Measurements from ENCODE around the gene TEAD3. TPM values are rescaled to one million over a fixed set of nuclear protein-coding genes. Genes with fewer than 3 reads are reported as not detected.

The TEAD3 gene
- total RNA-seq, 6 experiments from 2014 or later: 5.2 to 8.5 (median 6.9) TPM

DNA sequence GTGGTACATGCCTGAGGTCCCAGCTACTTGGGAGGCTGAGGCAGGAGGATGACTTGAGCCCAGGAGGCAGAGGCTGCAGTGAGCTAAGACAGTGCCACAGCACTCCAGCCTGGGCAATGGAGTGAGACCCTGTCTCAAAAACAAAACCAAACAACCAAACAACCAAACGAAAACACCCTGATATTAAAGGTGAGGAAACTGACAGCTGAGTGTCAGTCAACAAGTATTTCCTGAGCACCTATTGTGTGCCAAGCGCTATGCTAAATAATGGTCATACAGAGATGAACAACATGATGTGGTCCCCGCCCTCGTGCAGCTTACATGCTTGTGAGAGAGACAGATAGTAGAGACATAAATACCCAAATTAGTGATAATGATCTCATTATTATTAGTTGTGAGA, 17.7 kb upstream of the TEAD3 start:
- Histone ChIP-seq H3K27me3 (no peaks in the 10 kb centered on the region), H3K4me1 (no peaks in the 10 kb centered on the region), H3K9me3 (no peaks in the 10 kb centered on the region), H3K27ac (no peak overlapping the region), H3K36me3 (no peaks in the 10 kb centered on the region), H3K4me3 (no peak overlapping the region)
- 74% methylated on average over 3 of the region's 4 CpGs for WGBS (ENCODE audit: insufficient coverage, low coverage, low lambda C conversion rate, missing lambda C conversion rate)
- ATAC-seq: no peak
- no peak for DNase-seq
- no peak for TF ChIP-seq POLR2A (IDR thresholded peaks at IDR 0.05)
- TF ChIP-seq, protein P1, sequence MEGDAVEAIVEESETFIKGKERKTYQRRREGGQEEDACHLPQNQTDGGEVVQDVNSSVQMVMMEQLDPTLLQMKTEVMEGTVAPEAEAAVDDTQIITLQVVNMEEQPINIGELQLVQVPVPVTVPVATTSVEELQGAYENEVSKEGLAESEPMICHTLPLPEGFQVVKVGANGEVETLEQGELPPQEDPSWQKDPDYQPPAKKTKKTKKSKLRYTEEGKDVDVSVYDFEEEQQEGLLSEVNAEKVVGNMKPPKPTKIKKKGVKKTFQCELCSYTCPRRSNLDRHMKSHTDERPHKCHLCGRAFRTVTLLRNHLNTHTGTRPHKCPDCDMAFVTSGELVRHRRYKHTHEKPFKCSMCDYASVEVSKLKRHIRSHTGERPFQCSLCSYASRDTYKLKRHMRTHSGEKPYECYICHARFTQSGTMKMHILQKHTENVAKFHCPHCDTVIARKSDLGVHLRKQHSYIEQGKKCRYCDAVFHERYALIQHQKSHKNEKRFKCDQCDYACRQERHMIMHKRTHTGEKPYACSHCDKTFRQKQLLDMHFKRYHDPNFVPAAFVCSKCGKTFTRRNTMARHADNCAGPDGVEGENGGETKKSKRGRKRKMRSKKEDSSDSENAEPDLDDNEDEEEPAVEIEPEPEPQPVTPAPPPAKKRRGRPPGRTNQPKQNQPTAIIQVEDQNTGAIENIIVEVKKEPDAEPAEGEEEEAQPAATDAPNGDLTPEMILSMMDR (IDR thresholded peaks at IDR 0.05): no peak
- intact Hi-C loops (cut with DNase I): no loop called here

DNA sequence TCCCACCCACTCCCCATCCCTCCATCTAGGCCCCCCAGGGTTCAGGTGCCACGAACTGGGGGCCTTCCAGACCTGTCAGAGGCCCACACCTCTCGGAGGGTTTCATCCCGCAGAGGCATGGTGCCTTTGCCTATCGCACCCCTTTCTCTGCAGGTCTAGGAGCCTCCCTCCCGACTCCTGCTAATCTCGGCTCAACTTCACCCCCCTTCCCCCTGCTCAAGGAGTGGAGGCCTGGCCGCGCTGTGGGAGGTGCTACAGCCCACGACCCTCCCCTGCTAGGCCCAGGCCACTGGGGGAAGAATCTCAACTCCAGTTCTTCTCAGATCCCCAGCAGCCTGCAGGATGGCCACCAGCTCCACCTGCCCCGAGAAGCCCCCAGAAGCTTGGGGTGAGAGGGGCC, 15.9 kb upstream of the TEAD3 start, which contains the start of gene TULP1:
TSS of gene TULP1 (minus strand) at position 157 of the 400 bp plus-strand sequence. CDS start at position 119, 38 bp downstream.
- intact Hi-C loops (cut with DNase I): no loop called here
- DNase-seq: no peak
- Histone ChIP-seq H3K4me1 (no peaks in the 10 kb centered on the region), H3K27ac (no peak within 1 kb of the TSS), H3K9me3 (no peaks in the 10 kb centered on the region), H3K36me3 (no peaks in the 10 kb centered on the region), H3K27me3 (no peaks in the 10 kb centered on the region), H3K4me3 (no peak within 1 kb of the TSS)
- no peak for ATAC-seq
- TF ChIP-seq, protein P1 (IDR thresholded peaks at IDR 0.05): no peak
- no peak for TF ChIP-seq POLR2A (IDR thresholded peaks at IDR 0.05)
- 90% methylated on average over 2 of the region's 10 CpGs for WGBS (ENCODE audit: insufficient coverage, low coverage, low lambda C conversion rate, missing lambda C conversion rate)

DNA sequence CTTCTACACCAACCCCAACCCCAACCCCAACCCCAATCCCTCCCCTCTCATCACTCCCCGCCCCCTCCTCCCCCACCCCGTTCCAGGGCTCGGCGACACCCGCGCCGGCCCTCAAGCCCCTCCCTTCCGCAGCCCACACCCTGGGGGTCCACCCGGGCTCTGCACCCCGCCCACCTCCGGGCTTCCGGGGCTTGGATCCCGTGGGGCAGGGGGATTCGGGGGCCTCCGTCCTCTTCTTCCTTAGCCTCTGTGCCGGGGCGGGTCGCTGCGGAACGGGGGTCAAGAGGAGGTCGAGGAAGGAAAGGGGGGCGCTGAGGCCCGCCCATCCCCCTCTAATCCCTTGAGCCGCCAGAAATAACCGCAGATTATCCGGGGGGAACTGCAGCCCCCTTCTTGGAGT, 15.1 kb upstream of the TEAD3 start:
- DNase-seq (no peak), ATAC-seq (no peak)
- Histone ChIP-seq H3K4me3 (no peak overlapping the region), H3K27me3 (no peaks in the 10 kb centered on the region), H3K9me3 (no peaks in the 10 kb centered on the region), H3K4me1 (no peaks in the 10 kb centered on the region), H3K36me3 (no peaks in the 10 kb centered on the region), H3K27ac (no peak overlapping the region)
- no peak for TF ChIP-seq POLR2A (IDR thresholded peaks at IDR 0.05)
- TF ChIP-seq, protein P1 (IDR thresholded peaks at IDR 0.05): no peak
- 3% methylated on average over 19 of the region's 26 CpGs for WGBS (ENCODE audit: insufficient coverage, low coverage, low lambda C conversion rate, missing lambda C conversion rate)
- intact Hi-C loops (cut with DNase I): no loop called here

DNA sequence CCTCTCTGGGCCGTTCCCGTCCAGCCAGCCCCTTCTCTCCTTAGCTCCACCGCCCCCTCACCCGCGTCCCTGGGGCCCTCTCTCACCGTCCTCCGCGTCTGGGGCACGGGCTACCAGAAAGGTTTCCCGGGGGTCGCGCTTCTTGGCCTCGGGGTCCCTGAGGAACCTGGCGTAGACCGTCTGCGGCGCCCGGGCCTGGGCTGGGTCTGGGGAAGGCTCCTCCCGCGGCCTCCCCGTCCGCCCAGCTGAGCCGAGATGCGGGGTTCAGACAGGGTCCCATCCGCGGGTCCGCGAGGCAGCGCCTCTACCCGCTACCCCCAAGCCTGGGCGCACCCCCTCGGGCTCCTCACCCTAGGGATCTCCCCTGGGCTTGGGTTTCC, 14.7 kb upstream of the TEAD3 start:
- ATAC-seq: no peak
- TF ChIP-seq, protein P1 (IDR thresholded peaks at IDR 0.05): no peak
- TF ChIP-seq POLR2A (IDR thresholded peaks at IDR 0.05): no peak
- Histone ChIP-seq H3K36me3 (no peaks in the 10 kb centered on the region), H3K4me3 (no peak overlapping the region), H3K9me3 (no peaks in the 10 kb centered on the region), H3K27ac (no peak overlapping the region), H3K4me1 (no peaks in the 10 kb centered on the region), H3K27me3 (no peaks in the 10 kb centered on the region)
- no peak for DNase-seq
- intact Hi-C loops (cut with DNase I): no loop called here
- WGBS (ENCODE audit: insufficient coverage, low coverage, low lambda C conversion rate, missing lambda C conversion rate): 20% methylated on average over 24 of the region's 32 CpGs

All from right lobe of liver (tissue), 6 donors.